Fibroblast of lung (primary cell): ENCODE results near the gene CALCB. TPM values are rescaled to one million over a fixed set of nuclear protein-coding genes. Genes with fewer than 3 reads are reported as not detected.
"Not testable (repeated sequence)": the region's sequence is repeated elsewhere in the genome, so short reads cannot be mapped to it uniquely, and the experiment has no call there.

Experiments
- DNase-seq, 2 donors: peaks; one replicate each; pipeline versions ENCODE4 v3.0.0 to v3.0.0-alpha.2; 2010; ENCODE audit warnings: low read depth in 2 of 2
- H2AFZ ChIP-seq: 2 replicates; pipeline ENCODE4 v1.5.1; 2012; ENCODE audit warnings: low read length, control low read depth, inconsistent platforms
- H3K27ac ChIP-seq: 2 replicates; pipeline ENCODE4 v1.5.1; 2011; ENCODE audit warnings: low read length, control low read depth; ENCODE audit not compliant: insufficient read depth
- H3K27me3 ChIP-seq: 2 replicates; pipeline ENCODE4 v1.5.1; 2011; ENCODE audit warnings: mild to moderate bottlenecking, low read length; ENCODE audit not compliant: control insufficient read depth, insufficient read depth
- H3K36me3 ChIP-seq: 2 replicates; pipeline ENCODE4 v1.5.1; 2011; ENCODE audit warnings: low read length; ENCODE audit not compliant: control insufficient read depth, insufficient read depth
- H3K4me1 ChIP-seq: 2 replicates; pipeline ENCODE4 v1.5.1; 2011; ENCODE audit warnings: low read length; ENCODE audit not compliant: control insufficient read depth, insufficient read depth; ENCODE audit errors: extremely low read depth
- H3K4me2 ChIP-seq: 2 replicates; pipeline ENCODE4 v1.5.1; 2011; ENCODE audit warnings: low read length, control low read depth; ENCODE audit not compliant: insufficient read depth; ENCODE audit errors: extremely low read depth
- H3K4me3 ChIP-seq, 4 experiments: fragments of 200-600 bp in 1 of 4; sonication (generic) in 1 of 4; replicated peaks in 1 of 4; 2 replicates each; pipeline ENCODE4 v1.5.1; 2011 to 2016; ENCODE audit warnings: low read length in 4 of 4, low read depth in 3 of 4, mild to moderate bottlenecking in 3 of 4, control low read depth in 2 of 4, inconsistent platforms in 1 of 4, mixed read lengths in 1 of 4; ENCODE audit not compliant: insufficient read depth in 1 of 4; ENCODE audit errors: control extremely low read depth in 1 of 4
- H3K79me2 ChIP-seq: 2 replicates; pipeline ENCODE4 v1.5.1; 2012; ENCODE audit warnings: mild to moderate bottlenecking, low read length, inconsistent platforms; ENCODE audit not compliant: control insufficient read depth, insufficient read depth
- H3K9ac ChIP-seq: 2 replicates; pipeline ENCODE4 v1.5.1; 2011; ENCODE audit warnings: mild to moderate bottlenecking, low read length, control low read depth; ENCODE audit not compliant: insufficient read depth
- H3K9me3 ChIP-seq: 2 replicates; pipeline ENCODE4 v1.5.1; 2012; ENCODE audit warnings: low read depth, low read length; ENCODE audit not compliant: control insufficient read depth, insufficient read depth
- H4K20me1 ChIP-seq: 2 replicates; pipeline ENCODE4 v1.5.1; 2011; ENCODE audit warnings: low read length; ENCODE audit not compliant: control insufficient read depth, insufficient read depth; ENCODE audit errors: extremely low read depth
- CTCF ChIP-seq, 2 donors: IDR thresholded peaks in 1 of 2; conservative IDR thresholded peaks in 1 of 2; 1 replicate in 1 of 2; 2 replicates in 1 of 2; pipeline ENCODE4 v1.5.1; 2011 to 2012; ENCODE audit warnings: low read length in 2 of 2, control low read depth in 1 of 2, inconsistent platforms in 1 of 2, low read depth in 1 of 2, mild to moderate bottlenecking in 1 of 2
- EZH2 ChIP-seq: IDR thresholded peaks from 2 replicates; pipeline ENCODE4 v1.5.1; 2012; ENCODE audit warnings: low read length, control low read depth, mild to moderate bottlenecking; ENCODE audit errors: missing control alignments
- polyA plus RNA-seq, 2 donors: library from polyadenylated mRNA; depleted of rRNA in 1 of 2; stranded (reverse) in 1 of 2; unstranded in 1 of 2; fragments of >200 nt; gene quantifications; 2 replicates each; pipeline ENCODE4 v1.2.1, GENCODE V29; 2011 to 2012; ENCODE audit warnings: missing spikeins in 1 of 2
- total RNA-seq: library from RNA; depleted of rRNA; stranded (reverse); fragments of >200 nt; gene quantifications from 2 replicates; pipeline ENCODE4 v1.2.1, GENCODE V29; 2014

Gene CALCB
- total and polyA plus RNA-seq, 2 donors (not counting 1 experiment from before 2014, with no cell fraction given) = 0.06 to 0.17 TPM

- Histone ChIP-seq H3K27ac (no peak overlapping the region), H3K9ac (no peak overlapping the region), H3K79me2 (no peaks in the 10 kb centered on the region), H3K36me3 (no peaks in the 10 kb centered on the region), H3K4me3 (no peak overlapping the region), H3K4me2 (no peak overlapping the region), H2AFZ (no peak overlapping the region), H3K4me1 (no peaks in the 10 kb centered on the region), H4K20me1 (no peaks in the 10 kb centered on the region), H3K27me3 (no peaks in the 10 kb centered on the region), H3K9me3 (no peaks in the 10 kb centered on the region)
- TF ChIP-seq CTCF (conservative IDR thresholded peaks at IDR 0.05 in 1 of 2, IDR thresholded peaks at IDR 0.05 in 1 of 2; ENCODE audit: low read depth in 1 of 2, low read length in 2 of 2) = no peak
- no peak for TF ChIP-seq EZH2
- DNase-seq = no peak
Observed at GRCh38 chr11:15059132-15059915, 14.1 kb upstream of the CALCB start.

DNA sequence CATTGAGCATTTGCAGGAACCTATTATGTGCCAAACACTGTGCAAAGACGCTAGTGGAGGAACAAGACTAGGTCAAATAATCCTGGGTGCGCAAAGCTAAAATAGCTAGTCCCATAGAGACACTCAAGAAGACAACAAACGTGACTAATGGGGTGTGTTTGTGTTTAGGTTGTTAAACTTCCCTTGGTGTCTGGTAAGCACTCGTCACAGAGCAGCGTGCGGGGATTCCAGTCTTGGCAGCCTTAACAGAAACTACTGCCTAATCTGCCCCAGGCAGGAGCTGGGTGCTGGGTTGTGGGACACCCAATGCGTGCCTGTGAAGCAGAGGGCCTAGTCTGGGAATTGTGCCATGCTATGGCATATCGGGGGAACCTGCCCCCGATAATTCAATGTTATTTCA lies 10.8 kb upstream of the CALCB start:
- Histone ChIP-seq H3K36me3 (no peaks in the 10 kb centered on the region), H3K4me3 (no peak overlapping the region), H3K79me2 (no peaks in the 10 kb centered on the region), H2AFZ (no peak overlapping the region), H3K27ac (no peak overlapping the region), H3K27me3 (no peaks in the 10 kb centered on the region), H4K20me1 (no peaks in the 10 kb centered on the region), H3K9ac (no peak overlapping the region), H3K4me2 (no peak overlapping the region), H3K9me3 (no peaks in the 10 kb centered on the region), H3K4me1 (no peaks in the 10 kb centered on the region)
- TF ChIP-seq EZH2 (no peak), CTCF (conservative IDR thresholded peaks at IDR 0.05 in 1 of 2, IDR thresholded peaks at IDR 0.05 in 1 of 2; ENCODE audit: low read depth in 1 of 2, low read length in 2 of 2) (no peak)
- no peak for DNase-seq

DNA sequence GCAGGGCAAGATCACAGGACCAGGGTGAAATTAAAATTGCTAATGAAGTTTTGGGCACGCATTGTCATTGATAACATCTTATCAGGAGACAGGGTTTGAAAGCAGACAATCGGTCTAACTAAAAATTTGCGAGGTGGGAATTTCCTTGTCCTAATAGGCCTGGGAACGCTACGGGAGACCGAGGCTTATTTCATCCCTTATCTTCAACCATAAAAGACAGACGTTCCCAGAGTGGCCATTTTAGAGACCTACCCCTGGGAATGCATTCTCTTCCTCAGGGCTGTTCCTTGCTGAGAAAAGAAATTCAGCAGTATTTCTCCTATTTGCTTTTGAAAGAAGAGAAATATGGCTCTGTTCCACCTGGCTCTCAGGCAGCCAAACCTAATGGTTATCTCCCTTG lies 3.6 kb upstream of the CALCB start:
- not testable (repeated sequence) for H3K4me3 ChIP-seq, H3K4me1 ChIP-seq, H3K36me3 ChIP-seq, H4K20me1 ChIP-seq, H3K4me2 ChIP-seq, H3K9ac ChIP-seq, H3K9me3 ChIP-seq, H3K27me3 ChIP-seq, DNase-seq, H3K27ac ChIP-seq, H2AFZ ChIP-seq, H3K79me2 ChIP-seq
